ENCODE data around the gene SGSM2.

DNA sequence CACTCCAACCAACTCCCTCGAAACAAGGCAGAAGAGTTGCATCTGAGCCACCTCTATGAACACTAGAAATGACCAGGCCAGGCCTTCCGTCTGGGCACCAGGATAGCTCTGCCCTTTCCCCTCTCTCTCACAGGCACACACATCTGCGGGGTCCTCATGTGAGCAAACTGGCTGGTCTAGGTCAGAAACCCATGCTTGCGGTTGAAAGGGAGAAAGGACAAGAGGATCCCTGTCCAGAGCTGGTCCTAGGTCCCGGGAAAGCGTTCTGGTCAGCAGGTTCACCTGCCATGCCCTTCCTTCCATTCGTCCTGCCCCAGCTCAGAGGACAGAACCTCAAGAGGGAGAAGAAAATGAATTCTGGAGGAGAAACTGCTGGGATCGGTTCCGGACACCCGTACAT, 60.9 kb downstream of the SGSM2 start:
- TF ChIP-seq POLR2A (IDR thresholded peaks at IDR 0.05): no peak
- TF ChIP-seq EP300 (IDR thresholded peaks at IDR 0.05): no peak
